Anterior cingulate cortex (tissue), 58 donors: Measurements from ENCODE around the gene TEX19.
"Not testable (repeated sequence)": the region's sequence is repeated elsewhere in the genome, so short reads cannot be mapped to it uniquely, and the experiment has no call there.

ENCODE experiments used
- DNase-seq, 58 donors: peaks; one replicate each; lab custom pipeline; 2025; lab: John Stamatoyannopoulos, UW

TEX19 gene

DNA sequence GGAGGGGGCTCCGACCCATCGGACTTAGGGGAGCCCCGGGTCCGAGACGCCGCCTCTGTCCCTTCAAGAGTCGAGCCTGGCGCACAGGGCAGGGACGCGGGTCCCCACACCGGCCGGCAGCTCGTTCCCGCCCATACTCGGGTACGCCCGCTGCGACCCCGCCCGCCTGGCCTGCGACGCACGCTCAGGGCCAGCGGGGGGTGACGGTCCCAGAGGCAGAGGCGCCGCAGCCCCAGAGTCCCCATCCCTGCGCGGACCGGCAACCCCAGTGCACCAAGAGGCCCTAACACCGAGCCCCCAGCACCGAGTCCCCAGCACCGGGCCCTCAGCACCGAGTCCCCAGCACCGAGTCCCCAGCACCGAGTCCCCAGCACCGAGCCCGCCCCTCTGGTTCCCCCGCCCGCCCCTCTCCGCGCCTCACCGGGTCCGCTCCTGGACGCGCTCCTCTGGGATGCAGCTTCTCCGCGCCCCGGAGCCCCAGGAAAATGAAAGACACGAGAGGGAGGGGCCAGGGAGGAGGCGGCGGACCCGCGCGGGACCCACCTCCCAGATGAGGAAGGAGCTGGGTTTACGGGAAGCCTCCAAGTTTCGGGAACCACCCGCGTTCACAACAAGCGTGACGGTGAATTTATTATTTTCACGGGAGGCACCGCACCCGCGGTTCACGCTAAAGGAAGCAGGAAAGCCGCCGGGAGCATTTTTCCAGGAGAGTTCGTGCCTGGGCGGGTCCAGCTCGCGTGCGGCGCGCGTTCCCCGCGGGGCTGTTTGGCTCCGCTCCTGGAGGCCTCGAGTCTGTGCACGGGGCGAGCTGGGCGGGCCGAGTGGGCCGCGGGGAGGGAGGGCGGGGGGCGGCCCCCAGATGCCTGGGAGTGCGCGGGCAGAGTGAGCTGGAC, 25.5 kb upstream of the TEX19 start, which contains the start of gene SECTM1:
TSS of gene SECTM1 (minus strand) at position 488 of the 893 bp plus-strand sequence. CDS start 6,526 bp downstream, outside the sequence.
- no peak for DNase-seq

DNA sequence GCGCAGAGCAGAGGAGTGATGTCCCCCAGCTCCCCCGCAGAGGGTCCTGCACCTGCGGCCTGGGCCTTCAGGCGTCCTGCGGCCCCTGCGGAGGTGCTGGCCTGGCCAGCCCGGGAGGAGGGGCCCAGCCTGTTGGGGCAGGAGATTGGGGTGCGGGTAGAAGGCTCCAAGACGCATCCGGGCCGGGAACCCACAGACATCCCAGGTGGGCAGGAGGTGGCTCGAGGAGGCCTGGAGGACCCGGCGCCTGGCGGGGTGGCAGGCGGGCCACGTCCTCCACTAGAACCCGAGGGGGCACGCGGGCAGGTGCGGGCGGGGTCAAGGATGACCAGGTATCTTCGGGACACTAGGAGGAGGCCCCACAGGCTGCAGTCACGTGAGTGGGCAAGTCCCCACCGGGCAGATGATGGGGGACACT, 24.8 kb upstream of the TEX19 start:
- DNase-seq, result no peak

DNA sequence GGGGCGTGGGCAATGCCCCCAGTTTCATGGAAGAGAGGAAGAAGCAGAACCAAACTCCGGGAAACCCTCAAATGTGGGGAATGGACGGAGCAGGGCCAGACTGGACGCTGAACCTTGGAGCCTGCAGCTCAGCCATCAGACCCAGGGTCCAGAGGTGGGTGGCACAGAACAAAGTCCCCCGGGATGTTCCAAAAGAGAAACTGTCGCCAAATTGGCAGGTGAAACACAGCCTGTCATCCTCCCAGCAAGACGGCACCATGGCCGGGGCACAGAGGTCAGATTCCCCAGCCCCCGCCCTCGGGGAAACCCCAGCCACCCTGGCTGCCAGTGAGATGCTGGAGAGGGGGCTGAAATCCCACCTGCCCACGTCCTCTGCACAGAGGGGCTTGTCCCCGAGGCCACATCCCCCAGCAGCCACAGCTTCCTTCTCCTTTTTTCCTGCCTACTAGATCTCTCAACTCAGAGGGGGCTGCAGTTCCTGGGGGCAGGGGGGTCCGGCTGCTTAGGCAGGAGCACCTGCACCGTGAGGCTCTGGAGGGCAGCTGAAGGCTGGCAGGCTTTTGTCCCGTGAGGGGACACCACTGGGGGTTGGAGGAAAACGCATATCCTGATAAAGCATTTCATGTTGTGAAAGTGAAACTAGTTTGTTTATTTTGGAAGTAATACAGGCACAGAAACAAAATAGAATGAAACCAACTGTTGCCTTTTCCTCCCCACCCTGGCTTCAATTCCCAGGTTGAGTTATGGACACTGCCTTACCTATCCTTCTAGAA, 24.2 kb upstream of the TEX19 start:
- no peak for DNase-seq

DNA sequence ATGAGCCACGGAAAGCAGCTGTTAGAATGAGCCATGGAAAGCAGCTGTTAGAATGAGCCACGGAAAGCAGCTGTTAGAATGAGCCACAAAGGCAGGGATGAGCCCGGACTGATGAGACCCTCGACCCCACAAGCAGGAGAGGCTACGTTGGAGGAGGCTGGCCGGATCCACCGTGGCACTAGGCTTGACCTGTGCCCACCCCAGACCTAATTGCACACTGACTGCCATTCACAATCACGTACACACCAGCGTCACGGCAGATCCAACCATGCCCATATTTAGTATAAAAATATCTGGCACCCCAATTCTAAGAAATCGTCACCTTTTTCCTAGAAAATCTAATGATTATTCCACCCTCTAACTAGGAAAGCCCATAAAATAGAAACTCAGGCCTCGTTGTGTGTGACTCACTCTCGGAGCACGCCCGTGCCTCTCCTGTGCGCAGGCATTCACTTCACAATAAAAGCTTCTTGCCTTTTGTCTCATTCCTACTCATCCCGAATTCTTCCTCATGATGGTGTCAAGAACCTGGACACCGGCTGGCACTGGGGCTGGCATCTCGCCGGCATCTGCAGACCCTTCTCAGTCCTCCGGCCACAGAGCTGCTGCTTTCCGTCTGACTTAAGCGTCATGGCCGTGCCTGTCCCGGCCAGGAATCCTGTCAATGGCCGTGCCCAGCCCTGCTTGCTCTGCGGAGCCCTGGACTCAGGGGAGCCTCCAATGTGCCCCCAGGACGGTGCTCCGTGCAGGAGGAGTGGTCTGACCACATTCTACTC, 20.0 kb upstream of the TEX19 start:
- peak in 2 of 58 donors; percentile 25 to 31 for DNase-seq

DNA sequence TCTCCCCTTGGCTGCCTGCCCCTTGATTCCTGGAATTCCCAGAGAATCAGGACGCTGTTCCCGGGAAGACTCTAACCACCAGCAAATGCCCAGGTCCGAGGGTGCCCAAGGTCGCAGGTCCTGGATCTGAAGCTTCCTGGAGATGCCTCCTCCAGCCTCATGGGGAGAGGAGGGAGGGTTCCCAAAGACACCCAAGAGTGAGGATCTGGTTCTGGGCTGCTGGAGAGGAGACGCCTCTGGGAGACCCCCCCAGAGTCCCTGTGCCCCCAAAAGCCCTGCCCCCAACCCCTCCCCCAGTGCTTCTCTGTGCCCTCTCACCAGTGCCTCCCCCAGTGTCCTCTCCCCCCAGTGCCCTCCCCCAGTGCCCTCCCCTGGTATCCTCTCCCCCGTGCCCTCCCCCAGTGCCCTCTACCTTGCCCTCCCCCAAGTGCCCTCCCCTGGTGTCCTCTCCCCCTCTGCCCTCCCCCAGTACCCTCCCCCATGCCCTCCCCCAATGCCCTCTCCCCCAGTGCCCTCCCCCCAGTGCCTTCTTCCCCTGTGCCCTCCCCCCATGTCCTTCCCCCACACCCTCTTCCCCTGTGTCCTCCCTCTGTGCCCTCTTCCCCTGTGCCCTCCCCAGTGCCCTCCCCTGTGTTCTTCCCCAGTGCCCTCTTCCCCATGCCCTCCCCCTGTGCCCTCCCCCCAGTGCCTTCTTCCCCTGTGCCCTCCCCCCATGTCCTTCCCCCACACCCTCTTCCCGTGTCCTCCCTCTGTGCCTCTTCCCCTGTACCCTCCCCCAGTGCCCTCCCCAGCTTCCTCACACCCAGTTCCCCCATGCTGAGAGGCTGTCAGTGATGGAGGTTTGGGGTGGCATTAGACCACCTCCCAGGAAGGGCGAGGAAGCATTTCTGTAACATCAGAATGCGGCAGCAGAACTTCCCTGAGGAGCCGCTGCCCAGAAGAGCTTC, 19.1 kb upstream of the TEX19 start:
- no peak for DNase-seq

DNA sequence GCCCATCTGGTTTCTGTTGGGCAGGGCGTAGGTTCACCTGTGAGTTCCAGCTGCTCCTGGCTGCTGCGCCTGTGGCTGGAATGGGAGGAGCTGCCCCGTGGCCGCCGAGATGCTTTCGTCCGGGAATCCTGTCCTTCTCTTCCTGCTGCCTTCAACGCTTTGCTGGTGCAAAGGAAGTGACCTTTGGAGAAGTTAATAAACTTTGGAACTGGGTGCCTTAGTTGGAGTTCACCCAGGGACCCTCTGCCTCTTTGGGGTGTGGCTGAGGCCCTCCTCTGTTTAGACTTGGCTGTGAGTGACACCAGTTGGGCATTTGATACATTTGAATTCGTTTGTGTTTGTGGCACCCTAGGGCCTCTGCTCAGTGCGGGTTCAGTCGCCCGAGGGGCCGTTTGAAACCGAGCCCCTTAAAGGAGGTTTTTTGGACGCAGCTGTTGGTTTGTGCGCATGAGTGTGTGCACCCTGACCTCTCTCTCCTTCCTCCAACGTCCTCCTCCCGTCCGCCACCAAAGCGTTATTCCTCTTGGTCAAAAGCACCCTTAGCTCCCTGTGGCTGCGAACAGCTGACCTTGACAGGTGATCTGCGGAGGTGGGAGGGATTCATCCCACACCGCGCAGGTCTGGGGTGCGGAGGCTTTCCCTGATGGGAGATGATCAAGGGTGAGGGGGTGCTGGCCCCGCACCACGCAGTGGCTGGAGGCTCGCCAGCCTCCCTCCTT, 16.5 kb upstream of the TEX19 start:
- DNase-seq, result no peak

DNA sequence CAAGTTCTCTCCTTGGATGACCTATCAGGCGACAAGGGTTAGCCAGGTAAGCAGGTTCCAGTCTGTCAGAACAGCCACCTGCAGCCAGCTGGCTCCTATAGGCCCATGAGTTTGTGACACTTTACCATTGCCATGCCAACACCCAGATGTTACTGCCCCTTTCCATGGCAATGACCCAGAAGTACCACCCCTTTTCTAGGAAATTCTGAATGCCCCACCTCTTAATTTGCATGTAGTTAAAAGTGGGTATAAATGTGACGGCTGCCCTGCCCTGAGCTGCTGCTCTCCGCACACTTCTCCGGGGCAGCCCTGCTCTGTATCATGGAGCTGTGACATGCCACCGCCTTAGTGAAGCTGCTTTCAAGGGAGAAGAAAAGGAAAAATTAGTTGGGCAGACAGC, 15.5 kb upstream of the TEX19 start:
- no peak for DNase-seq

DNA sequence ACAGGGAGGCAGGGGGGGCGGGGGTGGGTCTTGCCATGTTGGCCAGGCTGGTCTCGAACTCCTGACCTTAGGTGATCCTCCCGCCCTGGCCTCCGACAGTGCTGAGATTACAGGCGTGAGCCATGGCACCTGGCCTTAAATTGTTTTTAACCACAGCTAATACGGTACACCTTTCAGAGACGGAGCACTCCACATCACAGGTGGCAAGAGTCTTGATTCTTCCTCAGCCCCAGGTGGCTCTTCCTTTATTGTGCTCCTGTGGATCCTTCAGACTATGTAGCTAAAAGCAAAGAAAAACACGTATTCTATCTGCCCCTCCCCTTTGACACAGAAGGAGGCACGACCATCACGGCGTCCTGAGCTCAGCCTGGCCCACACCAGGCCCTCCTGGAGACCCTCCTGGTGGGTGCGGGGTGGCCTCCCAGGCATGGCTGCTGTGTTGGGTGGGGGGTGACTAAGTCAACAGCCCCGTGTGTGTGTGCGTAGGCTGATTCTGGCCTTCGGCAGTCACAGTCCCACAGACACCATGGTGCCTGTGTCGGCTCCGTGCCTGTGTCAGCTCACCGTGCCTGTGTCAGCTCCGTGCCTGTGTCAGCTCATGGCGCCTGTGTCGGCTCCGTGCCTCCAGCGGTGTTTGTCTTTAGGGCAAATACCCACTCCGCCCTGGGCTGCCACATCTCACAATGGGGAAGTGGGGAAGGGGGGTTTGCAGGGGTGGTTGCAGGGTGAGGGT, 14.7 kb upstream of the TEX19 start:
- no peak for DNase-seq

DNA sequence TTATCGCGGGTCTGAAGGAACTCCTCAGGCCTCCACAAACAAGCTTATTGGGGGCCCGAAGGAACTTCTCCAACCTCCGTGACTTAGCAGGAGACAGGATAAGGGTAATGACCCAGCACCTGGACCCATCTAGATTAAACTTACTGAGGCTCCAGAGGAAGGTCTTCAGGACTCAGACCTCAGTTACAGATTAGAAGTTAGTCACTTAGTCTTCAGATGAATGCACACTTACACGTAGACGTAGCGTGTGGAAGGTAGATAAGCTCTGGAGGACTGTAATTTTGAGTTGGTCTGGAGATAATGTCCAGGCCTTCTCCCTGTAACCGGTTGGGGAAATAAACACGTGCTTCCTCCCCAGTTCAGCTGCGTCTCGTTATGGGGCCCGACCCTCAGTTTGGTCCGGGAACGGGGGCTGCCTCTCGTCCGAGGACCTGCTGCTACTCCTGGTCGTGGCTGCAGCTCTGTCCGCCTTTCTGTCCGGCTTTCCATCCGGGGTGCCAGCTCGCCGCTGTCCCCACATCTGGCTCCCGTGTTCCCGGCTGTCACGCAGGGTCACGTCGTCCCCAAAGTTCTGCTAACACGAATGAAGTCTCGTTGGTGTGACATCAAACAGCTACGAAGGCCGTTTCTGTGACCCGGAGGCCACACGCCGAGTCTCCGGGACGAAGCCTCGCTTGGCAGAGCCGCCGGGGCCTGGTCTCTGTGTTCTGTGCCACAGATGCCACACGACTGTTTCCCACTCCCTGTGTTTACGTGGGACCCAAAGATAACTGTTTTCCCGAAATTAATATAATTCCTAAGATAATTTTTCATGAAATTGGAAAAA, 13.7 kb upstream of the TEX19 start:
- no peak for DNase-seq

DNA sequence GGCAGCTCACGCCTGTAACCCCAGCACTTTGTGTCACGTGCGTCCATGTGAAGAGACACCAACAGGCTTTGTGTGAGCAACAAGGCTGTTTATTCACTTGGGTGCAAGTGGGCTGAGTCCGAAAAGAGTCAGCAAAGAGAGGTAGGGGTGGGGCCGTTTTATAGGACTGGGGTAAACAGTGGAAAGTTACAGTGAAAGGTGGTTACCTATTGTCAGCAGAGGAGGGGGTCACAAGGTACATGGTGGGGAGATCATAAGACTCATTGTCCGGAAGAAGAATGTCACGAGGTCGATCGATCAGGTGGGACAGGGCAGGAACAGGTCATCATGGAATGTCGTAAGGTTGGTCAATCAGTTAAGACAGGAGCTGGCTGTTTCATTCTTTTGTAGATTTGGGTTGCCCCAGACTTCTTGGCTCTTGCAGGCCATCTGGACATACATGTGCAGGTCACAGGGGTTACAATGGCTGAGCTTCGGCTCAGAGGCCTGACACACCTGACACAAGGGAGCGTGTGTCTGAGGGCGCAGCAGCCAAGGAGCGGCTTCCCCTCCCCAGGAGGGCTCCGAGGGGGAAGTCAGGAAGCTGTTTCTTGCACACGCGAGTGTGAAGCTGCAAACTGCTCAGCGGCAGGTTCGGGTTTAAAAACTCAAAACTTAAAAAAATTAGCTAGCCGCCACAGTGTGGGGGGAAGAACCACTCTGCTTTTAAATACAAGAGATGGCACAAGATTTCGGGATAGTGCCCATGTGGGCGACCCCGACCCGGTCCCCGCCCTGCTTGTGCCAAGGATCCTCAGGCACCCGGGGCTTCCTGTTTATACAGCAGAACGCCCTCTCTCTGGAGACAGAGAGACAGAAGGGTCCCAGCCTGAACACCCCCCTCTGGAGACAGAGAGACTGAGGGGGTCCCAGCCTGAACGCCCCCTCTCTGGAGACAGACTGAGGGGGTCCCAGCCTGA, 12.4 kb upstream of the TEX19 start:
- no peak for DNase-seq

DNA sequence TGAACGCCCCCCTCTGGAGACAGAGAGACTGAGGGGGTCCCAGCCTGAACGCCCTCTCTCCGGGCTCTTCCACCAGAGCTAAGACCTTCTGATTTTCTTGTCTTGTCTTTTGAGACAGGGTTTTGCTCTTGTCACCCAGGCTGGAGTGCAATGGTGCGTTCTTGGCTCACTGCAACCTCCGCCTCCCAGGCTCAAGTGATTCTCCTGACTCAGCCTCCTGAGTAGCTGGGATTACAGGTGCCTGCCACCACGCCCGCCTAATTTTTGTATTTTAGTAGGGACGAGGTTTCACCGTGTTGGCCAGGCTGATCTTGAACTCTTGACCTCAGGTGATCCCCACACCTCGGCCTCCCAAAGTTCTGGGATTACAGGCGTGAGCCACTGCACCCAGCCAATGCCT, 11.1 kb upstream of the TEX19 start:
- not testable (repeated sequence) for DNase-seq

DNA sequence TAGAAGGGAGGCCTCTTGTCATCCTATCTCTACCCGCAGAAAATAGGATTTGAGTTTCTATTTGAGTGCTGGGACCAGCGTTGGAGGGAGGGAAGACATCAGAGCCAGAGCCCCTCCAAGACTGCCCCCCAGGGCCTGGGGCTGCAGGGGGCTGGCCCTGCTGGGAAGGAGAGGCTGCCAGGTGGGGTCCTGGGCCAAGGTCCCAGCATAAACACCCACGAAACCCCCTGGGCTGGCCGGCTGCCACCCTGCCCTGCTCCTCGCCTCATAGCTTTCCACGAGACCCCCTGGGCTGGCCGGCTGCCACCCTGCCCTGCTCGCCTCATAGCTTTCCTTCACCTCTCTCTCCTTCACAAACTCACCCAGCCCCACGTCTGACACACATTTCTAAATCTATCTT, 10.6 kb upstream of the TEX19 start:
- DNase-seq, result no peak

DNA sequence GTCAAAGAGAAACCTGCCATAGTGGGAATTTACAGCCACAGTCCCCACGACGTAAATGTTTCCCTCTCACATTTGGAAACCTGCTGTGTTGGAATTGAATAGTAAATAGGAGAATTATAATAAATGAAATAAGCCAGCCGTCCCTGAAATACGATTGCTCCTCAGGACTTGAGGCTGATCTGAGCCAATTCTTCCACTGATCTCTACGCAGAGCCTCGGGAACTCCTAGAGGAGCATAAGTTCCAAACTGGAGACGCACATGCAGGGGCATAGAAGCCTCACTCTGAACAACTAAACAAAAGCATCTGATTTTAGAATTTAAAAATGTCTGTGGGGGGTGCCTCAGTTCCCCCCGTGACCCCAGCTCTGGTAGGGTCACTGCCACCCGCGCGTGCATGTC, 10.2 kb upstream of the TEX19 start:
- no peak for DNase-seq

DNA sequence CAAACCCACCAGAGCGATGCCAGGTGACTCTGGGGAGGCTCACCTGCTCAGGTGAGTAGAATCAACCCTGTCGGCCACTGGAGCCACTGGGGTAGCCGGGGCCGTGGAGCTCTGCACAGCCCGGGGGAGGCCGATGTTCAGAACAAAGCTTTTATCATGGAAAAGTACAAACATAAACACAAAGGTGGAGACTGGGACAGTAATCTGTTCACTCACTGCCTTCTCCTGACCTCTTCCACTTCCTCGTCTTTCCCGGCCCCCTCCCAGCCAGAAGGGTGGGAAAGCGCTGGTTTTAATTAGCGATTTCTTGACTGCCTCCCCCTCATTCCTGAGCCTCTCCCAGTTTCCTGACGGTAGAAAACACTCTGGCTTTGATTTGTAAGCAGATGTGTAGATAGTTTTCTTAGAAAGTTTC, 9.8 kb upstream of the TEX19 start:
- DNase-seq, result no peak

DNA sequence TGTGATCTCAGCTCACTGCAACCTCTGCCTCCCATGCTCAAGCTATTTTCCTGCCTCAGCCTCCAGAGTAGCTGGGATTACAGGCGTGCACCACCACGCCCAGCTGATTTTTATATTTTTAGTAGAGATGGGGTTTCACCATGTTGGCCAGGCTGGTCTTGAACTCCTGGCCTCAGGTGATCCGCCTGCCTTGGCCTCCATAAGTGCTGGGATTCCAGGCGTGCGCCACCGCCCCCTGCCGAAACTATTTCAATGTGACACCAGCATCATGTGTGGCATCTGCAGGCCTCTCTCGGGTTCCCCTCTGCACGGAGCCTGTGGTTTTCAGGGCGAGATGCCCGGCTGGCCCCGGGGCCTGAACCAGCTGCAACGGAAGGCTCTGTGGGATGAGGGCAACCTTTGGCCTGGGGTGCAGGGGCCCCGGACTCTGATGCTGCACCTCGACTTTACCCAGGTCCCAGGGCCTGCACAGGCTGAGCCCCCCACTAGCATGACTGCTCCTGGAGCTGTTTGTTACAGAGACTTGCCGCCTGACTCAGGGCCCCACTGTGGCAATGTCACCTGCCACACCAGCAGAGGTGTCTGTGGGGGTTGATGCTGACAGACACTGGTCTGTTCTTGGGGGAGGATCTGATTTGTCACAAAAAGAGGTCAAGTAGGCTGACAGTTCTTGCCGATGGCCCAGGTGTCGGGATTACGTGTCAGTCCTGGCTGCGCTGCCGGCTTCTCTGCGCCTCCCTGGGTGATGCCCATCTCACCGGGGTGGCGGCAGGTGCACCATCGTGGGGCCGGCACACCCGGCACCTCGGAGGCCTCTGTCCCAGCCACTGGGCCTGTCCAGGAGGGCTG, 8.6 kb upstream of the TEX19 start:
- DNase-seq, result no peak
